Stimulated activated CD4-positive, alpha-beta T cell treated with anti-CD3 and anti-CD28 coated beads, Interleukin-4, amount 100 ng/mL, for 48 hours (primary cell): ENCODE results near the gene NKX2-3.

Source experiments
- DNase-seq, 2 donors: peaks; one replicate each; pipeline ENCODE4 v3.0.0-alpha.2; 2020; ENCODE audit warnings: low read depth in 2 of 2

The NKX2-3 gene

DNA sequence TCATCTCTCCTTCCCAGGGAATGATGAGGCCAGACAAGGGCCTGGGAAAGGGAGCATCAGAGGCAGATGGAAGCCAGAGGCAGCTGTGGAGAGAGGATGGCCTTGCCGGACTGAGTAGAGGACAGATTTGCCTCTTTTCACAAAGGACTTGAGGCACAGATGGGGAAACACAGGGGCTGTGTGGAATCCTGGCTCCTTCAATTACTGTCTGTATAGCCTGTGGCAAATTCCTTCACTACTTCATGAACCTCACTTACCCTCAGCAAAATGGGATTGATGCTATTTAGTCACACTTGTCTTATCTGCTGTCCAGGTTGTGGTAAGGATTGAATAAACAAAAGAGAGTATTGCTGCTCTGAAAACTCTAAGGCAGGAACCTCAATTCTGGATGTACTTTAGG lies 47.2 kb downstream of the NKX2-3 start:
- no peak for DNase-seq

DNA sequence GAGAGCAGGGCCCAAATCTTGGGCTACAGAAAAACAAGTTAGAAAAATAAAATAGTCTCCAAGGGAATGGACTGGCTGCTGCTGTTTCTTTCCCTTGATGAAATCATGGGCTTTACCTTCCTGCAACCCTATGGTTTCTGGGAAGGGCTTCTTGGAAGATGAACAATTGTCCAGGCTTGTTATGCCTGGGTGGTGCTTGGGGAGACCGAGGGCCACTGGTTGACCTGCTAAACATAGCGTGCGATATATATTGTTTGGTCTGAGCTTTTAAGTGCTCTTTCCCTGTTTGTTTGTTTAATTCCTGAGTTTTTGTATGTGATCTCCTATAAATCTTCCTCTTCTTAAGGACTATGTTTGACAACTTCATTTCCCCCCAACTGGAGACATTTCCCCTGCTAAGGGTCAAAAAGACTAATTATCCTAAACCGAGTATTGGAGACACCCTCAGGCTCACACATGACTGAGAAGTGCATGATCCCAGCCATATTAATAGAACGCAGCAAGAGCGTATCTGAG lies 49.6 kb downstream of the NKX2-3 start:
- DNase-seq, result no peak

DNA sequence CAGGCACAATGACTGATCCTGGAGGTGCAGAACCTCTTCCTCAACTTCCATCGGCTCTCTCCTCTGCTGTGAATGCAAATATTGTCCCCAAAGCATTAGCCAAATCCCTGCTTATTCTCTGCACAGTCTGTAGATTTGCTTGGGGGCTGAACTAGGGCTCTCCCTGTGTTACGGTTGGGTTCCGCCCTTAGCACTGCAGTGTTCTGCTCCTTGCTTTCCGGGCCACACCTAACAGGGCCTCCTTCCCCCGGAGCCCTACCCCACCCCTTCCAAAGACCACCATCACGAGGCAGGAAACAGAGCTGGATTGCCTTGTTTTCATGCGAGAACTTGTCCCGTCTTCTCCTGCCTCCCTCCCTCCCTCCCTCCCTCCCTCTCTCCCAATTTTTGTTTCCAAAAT lies 50.9 kb downstream of the NKX2-3 start:
- no peak for DNase-seq
